Measurements from ENCODE around the gene HS6ST3.

HS6ST3 gene

GRCh38 chr13:96667294-96668018 lies 577.5 kb downstream of the HS6ST3 start:
- H3K4me1 ChIP-seq (ENCODE audit: control insufficient read depth, low read length) = no peaks in the 10 kb centered on the region
- no peaks in the 10 kb centered on the region for H4K20me1 ChIP-seq (ENCODE audit: control insufficient read depth, insufficient read depth, low read depth, low read length)
- H3K9me3 ChIP-seq (ENCODE audit: control insufficient read depth, insufficient read depth, low read length) = no peaks in the 10 kb centered on the region
- no peak overlapping the region for H3K4me2 ChIP-seq (ENCODE audit: low read length)
- no peaks in the 10 kb centered on the region for H3K79me2 ChIP-seq (ENCODE audit: control insufficient read depth, low read length)
- H3F3A ChIP-seq (ENCODE audit: control insufficient read depth, insufficient read depth) = no peaks in the 10 kb centered on the region
- H3K27ac ChIP-seq (ENCODE audit: low read depth, low read length) = no peak overlapping the region
- no peaks in the 10 kb centered on the region for H3K9me2 ChIP-seq (replicated peaks; ENCODE audit: control insufficient read depth, low read length)
- no peak overlapping the region for H3K4me3 ChIP-seq (ENCODE audit: low read length)
- TF ChIP-seq, protein P1, sequence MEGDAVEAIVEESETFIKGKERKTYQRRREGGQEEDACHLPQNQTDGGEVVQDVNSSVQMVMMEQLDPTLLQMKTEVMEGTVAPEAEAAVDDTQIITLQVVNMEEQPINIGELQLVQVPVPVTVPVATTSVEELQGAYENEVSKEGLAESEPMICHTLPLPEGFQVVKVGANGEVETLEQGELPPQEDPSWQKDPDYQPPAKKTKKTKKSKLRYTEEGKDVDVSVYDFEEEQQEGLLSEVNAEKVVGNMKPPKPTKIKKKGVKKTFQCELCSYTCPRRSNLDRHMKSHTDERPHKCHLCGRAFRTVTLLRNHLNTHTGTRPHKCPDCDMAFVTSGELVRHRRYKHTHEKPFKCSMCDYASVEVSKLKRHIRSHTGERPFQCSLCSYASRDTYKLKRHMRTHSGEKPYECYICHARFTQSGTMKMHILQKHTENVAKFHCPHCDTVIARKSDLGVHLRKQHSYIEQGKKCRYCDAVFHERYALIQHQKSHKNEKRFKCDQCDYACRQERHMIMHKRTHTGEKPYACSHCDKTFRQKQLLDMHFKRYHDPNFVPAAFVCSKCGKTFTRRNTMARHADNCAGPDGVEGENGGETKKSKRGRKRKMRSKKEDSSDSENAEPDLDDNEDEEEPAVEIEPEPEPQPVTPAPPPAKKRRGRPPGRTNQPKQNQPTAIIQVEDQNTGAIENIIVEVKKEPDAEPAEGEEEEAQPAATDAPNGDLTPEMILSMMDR (IDR thresholded peaks at IDR 0.05; ENCODE audit: low read depth, low read length, poor library complexity, severe bottlenecking) = no peak
- TF ChIP-seq EZH2phosphoT487 (IDR thresholded peaks at IDR 0.05; ENCODE audit: borderline replicate concordance, low read length) = no peak
- no peaks in the 10 kb centered on the region for H3K36me3 ChIP-seq (ENCODE audit: control insufficient read depth, low read length)
- H3K27me3 ChIP-seq (ENCODE audit: control insufficient read depth, low read length) = no peaks in the 10 kb centered on the region

GRCh38 chr13:96671073-96671472 lies 581.2 kb downstream of the HS6ST3 start:
- Histone ChIP-seq H3K79me2 (ENCODE audit: control insufficient read depth, low read length) (no peaks in the 10 kb centered on the region), H3K4me3 (ENCODE audit: low read length) (no peak overlapping the region), H3F3A (ENCODE audit: control insufficient read depth, insufficient read depth) (no peaks in the 10 kb centered on the region), H3K27me3 (ENCODE audit: control insufficient read depth, low read length) (no peaks in the 10 kb centered on the region), H3K9me2 (replicated peaks; ENCODE audit: control insufficient read depth, low read length) (no peaks in the 10 kb centered on the region), H3K27ac (ENCODE audit: low read depth, low read length) (no peak overlapping the region), H3K9me3 (ENCODE audit: control insufficient read depth, insufficient read depth, low read length) (no peaks in the 10 kb centered on the region), H4K20me1 (ENCODE audit: control insufficient read depth, insufficient read depth, low read depth, low read length) (no peaks in the 10 kb centered on the region), H3K4me2 (ENCODE audit: low read length) (no peak overlapping the region), H3K4me1 (ENCODE audit: control insufficient read depth, low read length) (no peaks in the 10 kb centered on the region), H3K36me3 (ENCODE audit: control insufficient read depth, low read length) (no peaks in the 10 kb centered on the region)
- no peak for TF ChIP-seq EZH2phosphoT487 (IDR thresholded peaks at IDR 0.05; ENCODE audit: borderline replicate concordance, low read length)
- TF ChIP-seq, protein P1 (IDR thresholded peaks at IDR 0.05; ENCODE audit: low read depth, low read length, poor library complexity, severe bottlenecking) = no peak

DNA sequence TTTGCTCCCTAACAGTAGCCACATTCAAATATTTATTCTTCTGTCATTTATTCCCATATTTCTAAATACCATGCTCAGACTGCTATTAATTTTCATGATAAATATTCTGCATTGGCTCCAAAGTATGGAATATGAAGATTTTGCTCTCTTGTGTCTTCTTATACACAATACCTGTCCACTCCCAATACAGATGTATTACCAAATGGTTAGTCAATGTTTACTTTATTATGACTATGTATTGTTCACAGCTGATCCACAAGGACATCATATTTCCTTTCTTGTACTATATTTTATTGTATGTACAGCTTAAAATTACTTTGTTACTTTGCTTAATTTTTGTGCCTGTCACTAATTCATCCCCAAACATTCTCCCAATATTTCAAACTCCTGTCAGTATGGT lies 582.1 kb downstream of the HS6ST3 start:
- Histone ChIP-seq H3K36me3 (ENCODE audit: control insufficient read depth, low read length) (no peaks in the 10 kb centered on the region), H3K4me1 (ENCODE audit: control insufficient read depth, low read length) (no peaks in the 10 kb centered on the region), H3K4me2 (ENCODE audit: low read length) (no peak overlapping the region), H3K4me3 (ENCODE audit: low read length) (no peak overlapping the region), H3F3A (ENCODE audit: control insufficient read depth, insufficient read depth) (no peaks in the 10 kb centered on the region), H3K27ac (ENCODE audit: low read depth, low read length) (no peak overlapping the region), H3K9me2 (replicated peaks; ENCODE audit: control insufficient read depth, low read length) (no peaks in the 10 kb centered on the region), H3K27me3 (ENCODE audit: control insufficient read depth, low read length) (no peaks in the 10 kb centered on the region), H3K79me2 (ENCODE audit: control insufficient read depth, low read length) (no peaks in the 10 kb centered on the region), H3K9me3 (ENCODE audit: control insufficient read depth, insufficient read depth, low read length) (no peaks in the 10 kb centered on the region), H4K20me1 (ENCODE audit: control insufficient read depth, insufficient read depth, low read depth, low read length) (no peaks in the 10 kb centered on the region)
- TF ChIP-seq EZH2phosphoT487 (IDR thresholded peaks at IDR 0.05; ENCODE audit: borderline replicate concordance, low read length) = no peak
- TF ChIP-seq, protein P1 (IDR thresholded peaks at IDR 0.05; ENCODE audit: low read depth, low read length, poor library complexity, severe bottlenecking) = no peak

All from DOHH2 (cell line).